T-helper 1 cell treated with Interleukin-12 subunit alpha and Interleukin-12 subunit beta and Interleukin-4 antibody, amounts not matched to agents 30 μg/mL and 1 μg/mL, for 36 hours (primary cell): ENCODE results near the gene MLPH.

Experiments used
- H3K27ac Mint-ChIP-seq: one replicate; pipeline ENCODE4 v1.8.0; 2021; ENCODE audit warnings: mild to moderate bottlenecking, mixed read lengths
- H3K27me3 Mint-ChIP-seq: one replicate; pipeline ENCODE4 v1.8.0; 2021; ENCODE audit warnings: low read depth, mixed read lengths
- H3K36me3 Mint-ChIP-seq: one replicate; pipeline ENCODE4 v1.8.0; 2021; ENCODE audit warnings: low read depth, mixed read lengths
- H3K4me1 Mint-ChIP-seq: one replicate; pipeline ENCODE4 v1.8.0; 2021; ENCODE audit warnings: low read depth, mixed read lengths
- H3K4me3 Mint-ChIP-seq: one replicate; pipeline ENCODE4 v1.8.0; 2021; ENCODE audit warnings: mild to moderate bottlenecking, moderate library complexity, mixed read lengths
- H3K9me3 Mint-ChIP-seq: one replicate; pipeline ENCODE4 v1.8.0; 2021; ENCODE audit warnings: mixed read lengths

MLPH gene

GRCh38 chr2:237527233-237527632, 40.2 kb downstream of the MLPH start:
- H3K4me1 Mint-ChIP-seq, result no peaks in the 10 kb centered on the region
- H3K27ac Mint-ChIP-seq, result no peak overlapping the region
- no peak overlapping the region for H3K4me3 Mint-ChIP-seq
- H3K9me3 Mint-ChIP-seq, result no peaks in the 10 kb centered on the region
- H3K27me3 Mint-ChIP-seq, result no peaks in the 10 kb centered on the region
- no peaks in the 10 kb centered on the region for H3K36me3 Mint-ChIP-seq

- Mint-ChIP-seq H3K4me1 (no peaks in the 10 kb centered on the region), H3K36me3 (no peaks in the 10 kb centered on the region), H3K9me3 (no peaks in the 10 kb centered on the region), H3K27ac (no peak overlapping the region), H3K4me3 (no peak overlapping the region), H3K27me3 (no peaks in the 10 kb centered on the region)
Measured at GRCh38 chr2:237527766-237528165, 40.7 kb downstream of the MLPH start.

GRCh38 chr2:237529452-237530402, 42.7 kb downstream of the MLPH start:
- Mint-ChIP-seq H3K27ac (no peak overlapping the region), H3K4me3 (no peak overlapping the region), H3K9me3 (no peaks in the 10 kb centered on the region), H3K27me3 (no peaks in the 10 kb centered on the region), H3K4me1 (no peaks in the 10 kb centered on the region), H3K36me3 (no peaks in the 10 kb centered on the region)

- H3K4me3 Mint-ChIP-seq, result no peak overlapping the region
- no peaks in the 10 kb centered on the region for H3K4me1 Mint-ChIP-seq
- H3K27me3 Mint-ChIP-seq, result no peaks in the 10 kb centered on the region
- no peaks in the 10 kb centered on the region for H3K9me3 Mint-ChIP-seq
- no peaks in the 10 kb centered on the region for H3K36me3 Mint-ChIP-seq
- H3K27ac Mint-ChIP-seq, result no peak overlapping the region
Measured at GRCh38 chr2:237530472-237531433, 43.7 kb downstream of the MLPH start.

GRCh38 chr2:237532160-237532559, 45.1 kb downstream of the MLPH start:
- no peaks in the 10 kb centered on the region for H3K9me3 Mint-ChIP-seq
- H3K4me3 Mint-ChIP-seq, result no peak overlapping the region
- H3K27ac Mint-ChIP-seq, result no peak overlapping the region
- no peaks in the 10 kb centered on the region for H3K4me1 Mint-ChIP-seq
- H3K27me3 Mint-ChIP-seq, result no peaks in the 10 kb centered on the region
- H3K36me3 Mint-ChIP-seq, result no peaks in the 10 kb centered on the region

- Mint-ChIP-seq H3K4me1 (no peaks in the 10 kb centered on the region), H3K36me3 (no peaks in the 10 kb centered on the region), H3K27ac (no peak overlapping the region), H3K9me3 (no peaks in the 10 kb centered on the region), H3K27me3 (no peaks in the 10 kb centered on the region), H3K4me3 (no peak overlapping the region)
Measured at GRCh38 chr2:237533668-237534161, 46.7 kb downstream of the MLPH start.

- H3K4me3 Mint-ChIP-seq, result no peak overlapping the region
- H3K4me1 Mint-ChIP-seq, result no peaks in the 10 kb centered on the region
- H3K27ac Mint-ChIP-seq, result no peak overlapping the region
- no peaks in the 10 kb centered on the region for H3K27me3 Mint-ChIP-seq
- H3K9me3 Mint-ChIP-seq, result no peaks in the 10 kb centered on the region
- H3K36me3 Mint-ChIP-seq, result no peaks in the 10 kb centered on the region
Measured at GRCh38 chr2:237534380-237534779, 47.3 kb downstream of the MLPH start.

GRCh38 chr2:237535385-237536082, 48.5 kb downstream of the MLPH start:
- H3K9me3 Mint-ChIP-seq, result no peaks in the 10 kb centered on the region
- H3K4me1 Mint-ChIP-seq, result no peaks in the 10 kb centered on the region
- H3K27me3 Mint-ChIP-seq, result no peaks in the 10 kb centered on the region
- no peak overlapping the region for H3K27ac Mint-ChIP-seq
- no peak overlapping the region for H3K4me3 Mint-ChIP-seq
- no peaks in the 10 kb centered on the region for H3K36me3 Mint-ChIP-seq

- Mint-ChIP-seq H3K9me3 (no peaks in the 10 kb centered on the region), H3K27ac (no peak overlapping the region), H3K4me3 (no peak overlapping the region), H3K4me1 (no peaks in the 10 kb centered on the region), H3K27me3 (no peaks in the 10 kb centered on the region), H3K36me3 (no peaks in the 10 kb centered on the region)
Measured at GRCh38 chr2:237536083-237536415, 49.0 kb downstream of the MLPH start.

GRCh38 chr2:237536617-237537016, 49.6 kb downstream of the MLPH start:
- Mint-ChIP-seq H3K4me1 (no peaks in the 10 kb centered on the region), H3K27me3 (no peaks in the 10 kb centered on the region), H3K36me3 (no peaks in the 10 kb centered on the region), H3K27ac (no peak overlapping the region), H3K9me3 (no peaks in the 10 kb centered on the region), H3K4me3 (no peak overlapping the region)

- no peak overlapping the region for H3K4me3 Mint-ChIP-seq
- no peaks in the 10 kb centered on the region for H3K27me3 Mint-ChIP-seq
- no peaks in the 10 kb centered on the region for H3K9me3 Mint-ChIP-seq
- H3K4me1 Mint-ChIP-seq, result no peaks in the 10 kb centered on the region
- H3K36me3 Mint-ChIP-seq, result no peaks in the 10 kb centered on the region
- H3K27ac Mint-ChIP-seq, result no peak overlapping the region
Measured at GRCh38 chr2:237538001-237538720, 51.1 kb downstream of the MLPH start.

- no peak overlapping the region for H3K4me3 Mint-ChIP-seq
- no peaks in the 10 kb centered on the region for H3K4me1 Mint-ChIP-seq
- no peaks in the 10 kb centered on the region for H3K36me3 Mint-ChIP-seq
- H3K9me3 Mint-ChIP-seq, result no peaks in the 10 kb centered on the region
- H3K27me3 Mint-ChIP-seq, result no peaks in the 10 kb centered on the region
- no peak overlapping the region for H3K27ac Mint-ChIP-seq
Measured at GRCh38 chr2:237538901-237539300, 51.9 kb downstream of the MLPH start.

- no peak overlapping the region for H3K4me3 Mint-ChIP-seq
- no peak overlapping the region for H3K27ac Mint-ChIP-seq
- H3K9me3 Mint-ChIP-seq, result no peaks in the 10 kb centered on the region
- no peaks in the 10 kb centered on the region for H3K36me3 Mint-ChIP-seq
- H3K27me3 Mint-ChIP-seq, result no peaks in the 10 kb centered on the region
- H3K4me1 Mint-ChIP-seq, result no peaks in the 10 kb centered on the region
Measured at GRCh38 chr2:237539681-237540080, 52.6 kb downstream of the MLPH start.
